CD4-positive, alpha-beta T cell treated with Interferon alpha-2 for 1 hour (primary cell): ENCODE data around the gene OR4K1.
"Not testable (repeated sequence)": the region's sequence is repeated elsewhere in the genome, so short reads cannot be mapped to it uniquely, and the experiment has no call there.

Source experiments
- DNase-seq, 2 donors: peaks; one replicate each; pipeline ENCODE4 v3.0.0-alpha.2; 2020 to 2022

OR4K1 gene

GRCh38 chr14:19930617-19931016 is at the start of gene OR4K1:
OR4K1 (plus strand) TSS chr14:19930917; CDS start chr14:19935667, 4,750 bp downstream.
- no peak for DNase-seq

- DNase-seq = no peak
These were observed 35.4 kb upstream of the OR4K1 start for GRCh38 chr14:19895282-19895681.

GRCh38 chr14:19900999-19901398 is 29.7 kb upstream of the OR4K1 start:
- no peak for DNase-seq

GRCh38 chr14:19902409-19902808 is 28.3 kb upstream of the OR4K1 start:
- no peak for DNase-seq

GRCh38 chr14:19906665-19907064 is 24.1 kb upstream of the OR4K1 start:
- DNase-seq = no peak

GRCh38 chr14:19911114-19911513 is 19.6 kb upstream of the OR4K1 start:
- DNase-seq = no peak

GRCh38 chr14:19917243-19917642 is 13.5 kb upstream of the OR4K1 start:
- no peak for DNase-seq

- DNase-seq = no peak
These were observed 12.7 kb upstream of the OR4K1 start for GRCh38 chr14:19917955-19918518.

GRCh38 chr14:19918553-19919264 is 12.0 kb upstream of the OR4K1 start:
- DNase-seq = no peak

- no peak for DNase-seq
These were observed 10.6 kb upstream of the OR4K1 start, which contains the start of gene OR4K5 for GRCh38 chr14:19920021-19920657. OR4K5 (plus strand) TSS chr14:19920607; CDS start chr14:19920607, 0 bp downstream.

- no peak for DNase-seq
These were observed 11.0 kb downstream of the OR4K1 start for GRCh38 chr14:19941668-19942067.

- DNase-seq = peak in 1 of 2 donors; percentile 1
These were observed 16.8 kb downstream of the OR4K1 start for GRCh38 chr14:19947413-19948090.

- no peak for DNase-seq
These were observed 18.5 kb downstream of the OR4K1 start for GRCh38 chr14:19949218-19949617.

- DNase-seq = not testable (repeated sequence)
These were observed 39.0 kb downstream of the OR4K1 start for GRCh38 chr14:19969735-19970134.

- peak; percentile 15 to 67 for DNase-seq
These were observed 44.1 kb downstream of the OR4K1 start for GRCh38 chr14:19974844-19975243.

- DNase-seq = no peak
These were observed 44.6 kb downstream of the OR4K1 start, which contains the start of gene OR4K15 for GRCh38 chr14:19975291-19975690. OR4K15 (plus strand) TSS chr14:19975591; CDS start chr14:19975591, 0 bp downstream.
